DND-41 (cell line): ENCODE data around the gene C22orf23.

Experiments
- ATAC-seq: fragments of 200-7000 bp; cut with Tn5 transposase; 3 replicates; pipeline ENCODE4 v1.9.1; 2021; ENCODE audit warnings: low read depth; ENCODE audit not compliant: insufficient read depth
- DNase-seq: peaks from one replicate; pipeline ENCODE4 v3.0.0-alpha.2; 2020
- H2AFZ ChIP-seq: 2 replicates; pipeline ENCODE4 v1.6.0; 2012; ENCODE audit warnings: low read depth, low read length
- H3K27ac ChIP-seq: 2 replicates; pipeline ENCODE4 v1.5.1; 2012; ENCODE audit warnings: low read length, inconsistent platforms
- H3K27me3 ChIP-seq: fragments of 200-600 bp; sonication (generic); 2 replicates; pipeline ENCODE4 v1.6.0; 2012; ENCODE audit warnings: low read length, mild to moderate bottlenecking, inconsistent platforms; ENCODE audit not compliant: insufficient read depth, poor library complexity
- H3K36me3 ChIP-seq: 2 replicates; pipeline ENCODE4 v1.5.1; 2012; ENCODE audit warnings: low read length, inconsistent platforms; ENCODE audit not compliant: insufficient read depth
- H3K4me1 ChIP-seq: 2 replicates; pipeline ENCODE4 v1.5.1; 2012; ENCODE audit warnings: mild to moderate bottlenecking, low read length; ENCODE audit not compliant: insufficient read depth
- H3K4me2 ChIP-seq: 2 replicates; pipeline ENCODE4 v1.6.0; 2012; ENCODE audit warnings: mild to moderate bottlenecking, moderate library complexity, low read length, inconsistent platforms; ENCODE audit not compliant: insufficient read depth
- H3K4me3 ChIP-seq, 2 experiments: fragments of 200-600 bp in 1 of 2; shearing (Covaris generic) in 1 of 2; 2 replicates each; pipeline ENCODE4 v1.5.1; 2012 to 2016; ENCODE audit warnings: inconsistent platforms in 2 of 2, low read length in 2 of 2, mild to moderate bottlenecking in 2 of 2, low read depth in 1 of 2, moderate library complexity in 1 of 2
- H3K79me2 ChIP-seq: 2 replicates; pipeline ENCODE4 v1.6.0; 2012; ENCODE audit warnings: low read length, inconsistent platforms; ENCODE audit not compliant: insufficient read depth
- H3K9ac ChIP-seq: 2 replicates; pipeline ENCODE4 v1.6.0; 2012; ENCODE audit warnings: low read depth, mild to moderate bottlenecking, inconsistent platforms, low read length, moderate library complexity
- H3K9me3 ChIP-seq: 2 replicates; pipeline ENCODE4 v1.5.1; 2012; ENCODE audit warnings: low read length, moderate library complexity, mild to moderate bottlenecking, inconsistent platforms; ENCODE audit not compliant: insufficient read depth, severe bottlenecking
- H4K20me1 ChIP-seq: 2 replicates; pipeline ENCODE4 v1.6.0; 2012; ENCODE audit warnings: low read length; ENCODE audit not compliant: insufficient read depth
- EZH2 ChIP-seq: IDR thresholded peaks from 3 replicates; pipeline ENCODE4 v1.6.1; 2012; ENCODE audit warnings: borderline replicate concordance, low read depth, mild to moderate bottlenecking, moderate library complexity, low read length, inconsistent platforms; ENCODE audit not compliant: severe bottlenecking
- TF ChIP-seq, protein P1 (sequence below): IDR thresholded peaks from 2 replicates; pipeline ENCODE4 v1.5.1; 2012; ENCODE audit warnings: borderline replicate concordance, low read length, moderate library complexity, mild to moderate bottlenecking; ENCODE audit not compliant: poor library complexity, severe bottlenecking; ENCODE audit errors: extremely low read depth

C22orf23 gene

DNA sequence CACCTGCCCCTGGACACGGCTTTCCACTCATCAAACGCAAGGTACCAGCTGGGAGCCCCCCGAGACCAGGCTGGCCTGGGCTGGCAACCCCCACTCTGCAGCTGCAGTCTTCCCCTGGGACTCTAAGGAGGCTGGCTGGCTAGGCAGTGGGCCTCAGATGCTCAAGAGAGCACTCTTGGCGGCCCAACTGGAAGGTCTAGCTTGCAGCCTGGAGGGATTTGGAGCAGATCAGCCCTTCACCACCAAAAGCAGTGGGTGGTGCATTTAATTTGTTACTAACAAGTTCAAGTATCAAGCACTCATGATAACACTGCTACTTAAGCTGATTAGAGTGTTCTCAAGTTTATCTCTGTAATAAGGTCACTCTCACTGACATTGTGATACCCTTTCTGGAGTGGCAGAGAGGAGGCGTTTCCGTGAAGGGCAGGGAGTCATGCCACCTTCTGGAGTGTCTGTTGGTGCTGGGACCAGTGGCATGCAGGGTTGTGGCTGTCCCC lies 21.5 kb downstream of the C22orf23 start:
- no peaks in the 10 kb centered on the region for H3K79me2 ChIP-seq
- H3K9ac ChIP-seq = no peak overlapping the region
- no peak overlapping the region for H3K4me3 ChIP-seq
- no peak for TF ChIP-seq EZH2
- TF ChIP-seq, protein P1, sequence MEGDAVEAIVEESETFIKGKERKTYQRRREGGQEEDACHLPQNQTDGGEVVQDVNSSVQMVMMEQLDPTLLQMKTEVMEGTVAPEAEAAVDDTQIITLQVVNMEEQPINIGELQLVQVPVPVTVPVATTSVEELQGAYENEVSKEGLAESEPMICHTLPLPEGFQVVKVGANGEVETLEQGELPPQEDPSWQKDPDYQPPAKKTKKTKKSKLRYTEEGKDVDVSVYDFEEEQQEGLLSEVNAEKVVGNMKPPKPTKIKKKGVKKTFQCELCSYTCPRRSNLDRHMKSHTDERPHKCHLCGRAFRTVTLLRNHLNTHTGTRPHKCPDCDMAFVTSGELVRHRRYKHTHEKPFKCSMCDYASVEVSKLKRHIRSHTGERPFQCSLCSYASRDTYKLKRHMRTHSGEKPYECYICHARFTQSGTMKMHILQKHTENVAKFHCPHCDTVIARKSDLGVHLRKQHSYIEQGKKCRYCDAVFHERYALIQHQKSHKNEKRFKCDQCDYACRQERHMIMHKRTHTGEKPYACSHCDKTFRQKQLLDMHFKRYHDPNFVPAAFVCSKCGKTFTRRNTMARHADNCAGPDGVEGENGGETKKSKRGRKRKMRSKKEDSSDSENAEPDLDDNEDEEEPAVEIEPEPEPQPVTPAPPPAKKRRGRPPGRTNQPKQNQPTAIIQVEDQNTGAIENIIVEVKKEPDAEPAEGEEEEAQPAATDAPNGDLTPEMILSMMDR = no peak
- peaks cover 34% of the 10 kb centered on the region for H3K36me3 ChIP-seq
- ATAC-seq (no peak), DNase-seq (no peak)
- H3K4me2 ChIP-seq = no peak overlapping the region
- no peak overlapping the region for H2AFZ ChIP-seq
- no peak overlapping the region for H3K27ac ChIP-seq
- H3K27me3 ChIP-seq = no peaks in the 10 kb centered on the region
- no peaks in the 10 kb centered on the region; the same call in 1 of the 2 replicates for H4K20me1 ChIP-seq
- H3K4me1 ChIP-seq = peaks cover 3% of the 10 kb centered on the region; the same call in 1 of the 2 replicates
- H3K9me3 ChIP-seq = no peaks in the 10 kb centered on the region

DNA sequence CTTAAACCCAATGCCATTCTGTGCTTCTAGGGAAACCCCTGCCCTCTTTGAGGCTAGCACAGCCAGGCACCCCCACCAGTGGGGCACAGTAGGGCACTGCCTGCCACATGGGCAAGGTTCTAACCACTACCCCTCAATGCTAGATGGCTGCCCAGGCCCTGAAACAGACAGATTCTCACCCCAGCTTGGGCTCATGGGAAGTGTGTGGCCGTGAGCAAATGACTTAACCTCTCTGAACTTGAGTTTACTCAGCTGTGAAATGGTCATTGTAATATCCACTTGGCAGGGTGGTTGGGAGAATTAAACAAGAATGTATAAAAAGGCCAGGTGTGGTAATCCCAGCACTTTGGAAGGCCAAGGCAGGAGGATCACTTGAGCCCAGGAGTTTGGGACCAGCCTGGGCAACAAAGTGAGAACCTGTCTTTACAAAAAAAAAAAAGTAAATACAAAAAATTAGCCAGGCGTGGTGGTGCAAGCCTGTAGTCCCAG lies 22.4 kb downstream of the C22orf23 start:
- Histone ChIP-seq H3K27ac (no peak overlapping the region), H3K9me3 (no peaks in the 10 kb centered on the region), H3K9ac (no peak overlapping the region), H2AFZ (no peak overlapping the region), H3K79me2 (no peaks in the 10 kb centered on the region), H3K4me2 (no peak overlapping the region), H3K27me3 (no peaks in the 10 kb centered on the region), H4K20me1 (no peaks in the 10 kb centered on the region; the same call in 1 of the 2 replicates), H3K36me3 (peaks cover 43% of the 10 kb centered on the region), H3K4me1 (peaks cover 3% of the 10 kb centered on the region; the same call in 1 of the 2 replicates), H3K4me3 (no peak overlapping the region)
- DNase-seq (no peak), ATAC-seq (no peak)
- no peak for TF ChIP-seq EZH2
- TF ChIP-seq, protein P1 = no peak

DNA sequence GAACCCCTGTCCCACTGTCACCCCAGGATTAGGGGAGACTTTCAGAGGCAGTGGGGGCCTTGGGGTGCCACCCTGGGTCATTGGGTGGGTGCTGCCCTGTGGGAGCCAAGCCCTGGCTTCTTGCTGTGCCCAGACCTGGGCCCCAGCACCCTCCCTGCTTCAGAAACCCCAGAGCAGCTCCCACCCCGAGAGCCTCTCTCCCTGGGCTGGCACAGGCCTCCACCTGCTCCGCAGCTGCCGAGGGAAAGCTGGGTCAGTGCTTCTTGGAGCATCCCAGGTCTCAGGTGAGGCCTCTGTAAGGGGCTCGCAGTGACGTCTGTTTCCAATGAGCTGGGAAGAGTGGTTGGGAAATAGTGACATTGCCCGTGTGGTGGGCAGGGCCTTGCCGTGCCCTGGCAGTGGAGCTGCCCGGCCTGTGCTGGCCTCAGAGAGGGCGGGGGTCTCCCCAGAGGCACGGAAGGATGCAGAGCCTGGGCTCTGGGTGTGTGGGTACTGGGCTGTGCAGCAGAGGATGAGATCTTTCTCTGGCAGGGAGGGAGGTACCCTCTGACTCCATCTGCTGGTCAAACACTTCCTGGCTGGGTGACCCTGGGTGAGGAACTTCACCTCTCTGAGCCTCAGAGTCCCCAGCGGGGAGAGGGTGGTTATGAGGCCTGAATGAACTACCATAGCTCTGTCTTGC lies 23.0 kb downstream of the C22orf23 start:
- peak; percentile 19 for DNase-seq
- H3K4me1 ChIP-seq = peaks cover 3% of the 10 kb centered on the region; the same call in 1 of the 2 replicates
- no peaks in the 10 kb centered on the region for H3K79me2 ChIP-seq
- no peaks in the 10 kb centered on the region; the same call in 1 of the 2 replicates for H4K20me1 ChIP-seq
- peaks cover 49% of the 10 kb centered on the region for H3K36me3 ChIP-seq
- TF ChIP-seq, protein P1 = peak; percentile 49
- no peak for TF ChIP-seq EZH2
- ATAC-seq = peak; percentile 23; the same call in 1 of the 3 replicates
- H3K9ac ChIP-seq = no peak overlapping the region
- no peak overlapping the region for H3K27ac ChIP-seq
- no peaks in the 10 kb centered on the region for H3K9me3 ChIP-seq
- H3K27me3 ChIP-seq = no peaks in the 10 kb centered on the region
- no peak overlapping the region for H3K4me2 ChIP-seq
- H3K4me3 ChIP-seq = no peak overlapping the region
- no peak overlapping the region for H2AFZ ChIP-seq
